ENCODE results near the gene LRRTM1. TPM values are rescaled to one million over a fixed set of nuclear protein-coding genes. Genes with fewer than 3 reads are reported as not detected.

LRRTM1 gene
- total and polyA plus RNA-seq, 2 of the 8 experiments (the other 6 are each of a cell fraction or from before 2014, with no cell fraction given) = 1.4 to 2.3 TPM

GRCh38 chr2:80348078-80348477, 43.5 kb upstream of the LRRTM1 start:
- Histone ChIP-seq H3K56ac (replicated peaks; ENCODE audit: insufficient read length, low read depth, low read length) (no peak overlapping the region), H2AK5ac (ENCODE audit: low read depth, low read length) (no peak overlapping the region), H3K4me3 (ENCODE audit: extremely low read depth in 1 of 4, insufficient read depth in 2 of 4, low read depth in 3 of 4, low read length in 4 of 4) (no peak overlapping the region), H3K4ac (replicated peaks; ENCODE audit: insufficient read length, low read depth, low read length) (no peak overlapping the region), H4K20me1 (replicated peaks in 1 of 2; ENCODE audit: control insufficient read depth in 1 of 2, insufficient read depth in 2 of 2, low read length in 2 of 2) (no peaks in the 10 kb centered on the region), H2AFZ (ENCODE audit: low read length) (no peak overlapping the region), H3K79me1 (ENCODE audit: low read depth, low read length) (no peaks in the 10 kb centered on the region), H3K23me2 (ENCODE audit: low read depth, low read length) (no peaks in the 10 kb centered on the region), H3K27me3 (replicated peaks in 1 of 4; ENCODE audit: control insufficient read depth in 3 of 4, extremely low read depth in 1 of 4, insufficient read depth in 3 of 4, low read length in 3 of 4) (no peaks in the 10 kb centered on the region), H2BK15ac (ENCODE audit: low read length) (no peak overlapping the region), H2BK5ac (ENCODE audit: low read depth, low read length) (no peak overlapping the region), H3K4me1 (replicated peaks in 1 of 4; ENCODE audit: control insufficient read depth in 3 of 4, insufficient read depth in 4 of 4, low read length in 3 of 4) (no peaks in the 10 kb centered on the region; a peak in 1 of 7 replicates), H3K27ac (ENCODE audit: low read depth, low read length) (no peak overlapping the region), H3K36me3 (ENCODE audit: control insufficient read depth in 2 of 4, insufficient read depth in 4 of 4, low read length in 3 of 4) (no peaks in the 10 kb centered on the region), H4K5ac (ENCODE audit: insufficient read length, low read depth, low read length) (no peak overlapping the region), H2BK20ac (ENCODE audit: low read length) (no peak overlapping the region), H3K9ac (replicated peaks in 1 of 4; ENCODE audit: extremely low read depth in 1 of 4, low read depth in 3 of 4, low read length in 3 of 4) (no peak overlapping the region), H3K14ac (ENCODE audit: insufficient read length) (no peak overlapping the region), H4K91ac (replicated peaks; ENCODE audit: insufficient read length, low read length) (no peak overlapping the region), H3K23ac (ENCODE audit: insufficient read length) (no peak overlapping the region), H2BK12ac (ENCODE audit: low read depth, low read length) (no peak overlapping the region), H2BK120ac (replicated peaks; ENCODE audit: low read depth, low read length) (no peak overlapping the region), H4K8ac (ENCODE audit: extremely low read depth, insufficient read depth, low read length) (no peak overlapping the region), H3K18ac (ENCODE audit: extremely low read depth, low read length) (no peak overlapping the region), H3K9me3 (ENCODE audit: insufficient read depth in 2 of 2, low read depth in 1 of 2, low read length in 1 of 2) (no peaks in the 10 kb centered on the region), H3K4me2 (ENCODE audit: insufficient read depth in 1 of 2, low read depth in 2 of 2, low read length in 2 of 2) (no peak overlapping the region), H3K79me2 (ENCODE audit: control insufficient read depth in 1 of 2, insufficient read depth in 2 of 2, low read length in 2 of 2) (no peaks in the 10 kb centered on the region)
- FAIRE-seq (no peak), DNase-seq (ENCODE audit: low read depth in 1 of 2, low spot score in 2 of 2) (no peak)
- 87% methylated on average over 1 of the region's 1 CpG; no CpG with 5 or more reads in 1 of the 2 experiments for WGBS, 2 experiments (ENCODE audit: extremely low coverage in 1 of 2, insufficient coverage in 1 of 2, insufficient read length in 1 of 2, insufficient replicate concordance in 2 of 2, low coverage in 1 of 2, low lambda C conversion rate in 2 of 2, missing lambda C conversion rate in 1 of 2)
- POLR2A ChIA-PET (ENCODE audit: partially characterized antibody) = interaction anchor here (0.6 kb wide), 2 partner anchors 271 to 498 kb away, joined by 3 to 4 read pairs; no protein-coding TSS in a partner anchor
- CTCF ChIA-PET (ENCODE audit: partially characterized antibody) = interaction anchor here (0.7 to 1.8 kb wide), 4 partner anchors 10 to 30 kb away, joined by 3 to 5 read pairs (median 4); no protein-coding TSS in a partner anchor
- TF ChIP-seq BRCA1 (IDR thresholded peaks at IDR 0.05; ENCODE audit: low read depth, low read length) (no peak), POLR2AphosphoS5 (IDR thresholded peaks at IDR 0.05; ENCODE audit: low read depth, low read length) (no peak), SIRT6 (IDR thresholded peaks at IDR 0.05; ENCODE audit: low read length) (no peak), KDM5A (IDR thresholded peaks at IDR 0.05; ENCODE audit: low read length) (no peak)
